Subcutaneous abdominal adipose tissue (tissue), 5 donors: Measurements from ENCODE around the gene SCN4A.
"Not testable (repeated sequence)": the region's sequence is repeated elsewhere in the genome, so short reads cannot be mapped to it uniquely, and the experiment has no call there.

Experiments used
- H3K27ac ChIP-seq: one replicate; pipeline ENCODE4 v1.7.0; 2013; ENCODE audit warnings: low read depth, mild to moderate bottlenecking, inconsistent platforms, low read length, moderate library complexity
- H3K27me3 ChIP-seq, 5 donors: one replicate each; pipeline ENCODE4 v1.7.0; 2013; ENCODE audit warnings: low read length in 5 of 5, inconsistent platforms in 1 of 5; ENCODE audit not compliant: control insufficient read depth in 5 of 5, insufficient read depth in 4 of 5
- H3K36me3 ChIP-seq, 5 donors: one replicate each; pipeline ENCODE4 v1.7.0; 2013; ENCODE audit warnings: low read length in 5 of 5; ENCODE audit not compliant: control insufficient read depth in 5 of 5, insufficient read depth in 5 of 5
- H3K4me1 ChIP-seq, 5 donors: one replicate each; pipeline ENCODE4 v1.7.0; 2013; ENCODE audit warnings: low read length in 5 of 5, mild to moderate bottlenecking in 3 of 5, moderate library complexity in 1 of 5; ENCODE audit not compliant: control insufficient read depth in 5 of 5, insufficient read depth in 5 of 5
- H3K4me3 ChIP-seq, 5 donors: one replicate each; pipeline ENCODE4 v1.7.0; 2013; ENCODE audit warnings: low read length in 5 of 5, low read depth in 1 of 5
- H3K9ac ChIP-seq, 5 donors: one replicate each; pipeline ENCODE4 v1.7.0; 2013; ENCODE audit warnings: low read length in 5 of 5, mild to moderate bottlenecking in 4 of 5, moderate library complexity in 3 of 5
- H3K9me3 ChIP-seq, 5 donors: one replicate each; pipeline ENCODE4 v1.7.0; 2013; ENCODE audit warnings: low read length in 5 of 5; ENCODE audit not compliant: control insufficient read depth in 5 of 5
- donor health status: healthy.
- donor health status: healthy.
- donor health status: healthy.
- donor health status: healthy.
- donor health status: healthy.

The SCN4A gene

GRCh38 chr17:63929860-63930766 lies 42.6 kb downstream of the SCN4A start:
- H3K27ac ChIP-seq: no peak overlapping the region
- H3K4me3 ChIP-seq: peak overlapping the region in 1 of 5 donors; percentile 40
- no peaks in the 10 kb centered on the region for H3K9me3 ChIP-seq
- peak overlapping the region in 1 of 5 donors; percentile 47 for H3K9ac ChIP-seq
- H3K4me1 ChIP-seq: peaks cover 0 to 34% (median 25%) of the 10 kb centered on the region in 5 donors
- H3K27me3 ChIP-seq: peaks cover 0 to 4% (median 0%) of the 10 kb centered on the region in 5 donors
- H3K36me3 ChIP-seq: no peaks in the 10 kb centered on the region

DNA sequence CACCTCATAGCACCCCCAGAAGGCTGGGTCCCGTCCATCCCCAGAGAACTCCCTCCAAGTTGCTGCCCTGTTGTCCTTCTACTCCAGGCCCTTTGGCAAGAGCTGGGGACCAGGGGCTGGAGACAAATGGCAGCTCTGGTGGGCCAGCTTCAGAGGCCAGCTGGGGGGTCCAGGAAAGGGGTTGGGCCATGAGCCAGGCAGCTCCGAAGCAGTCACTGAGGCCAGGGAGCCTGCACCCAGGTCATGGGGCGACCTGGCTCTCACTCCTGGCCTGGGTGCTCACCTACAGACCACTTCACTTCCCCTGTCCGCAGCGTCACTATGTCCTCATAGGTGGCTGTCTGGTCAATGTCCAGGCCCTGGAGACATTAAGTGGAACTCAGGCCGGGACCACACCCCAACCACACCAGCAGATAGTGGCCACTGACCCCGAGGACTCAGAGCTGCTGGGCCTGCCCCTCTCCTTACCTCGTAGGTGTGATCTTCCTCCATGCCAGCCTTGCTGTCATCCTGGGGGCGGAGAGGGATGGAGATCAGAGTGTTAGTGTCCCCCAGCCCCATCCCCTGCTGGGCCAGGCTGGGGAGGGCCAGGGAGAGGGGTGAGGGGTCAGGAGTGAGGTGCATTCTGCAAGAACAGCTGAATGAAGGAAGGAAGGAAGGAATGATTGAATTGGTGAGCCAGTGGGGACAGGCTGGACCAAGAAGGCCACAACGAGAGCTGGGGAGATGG lies 43.6 kb downstream of the SCN4A start:
- H3K4me1 ChIP-seq: peaks cover 0 to 34% (median 25%) of the 10 kb centered on the region in 5 donors
- no peak overlapping the region for H3K27ac ChIP-seq

DNA sequence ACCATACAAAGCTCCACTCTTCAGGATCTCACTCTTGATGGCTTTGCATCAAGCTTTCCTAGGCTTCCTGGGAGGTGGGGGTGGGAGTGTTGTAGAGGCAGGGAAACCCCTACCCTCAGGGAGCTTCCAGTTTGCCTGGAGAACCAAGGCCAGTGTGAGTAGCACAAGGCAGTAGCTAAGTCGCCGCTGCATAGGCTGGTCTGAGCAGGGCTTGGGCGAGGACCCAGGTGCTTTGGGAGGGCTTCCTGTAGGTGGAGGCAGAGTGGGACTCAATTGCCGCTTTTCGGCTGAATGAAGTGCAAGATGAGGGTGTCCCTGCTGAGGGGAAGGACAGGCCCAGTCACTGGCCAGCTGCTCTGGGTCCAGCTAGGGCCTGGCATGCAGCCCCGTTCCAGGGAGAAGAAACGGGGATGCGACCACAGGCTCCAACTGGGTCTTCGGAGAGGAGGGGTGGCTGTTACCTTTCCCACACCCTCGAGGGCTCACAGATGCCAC lies 44.5 kb downstream of the SCN4A start:
- Histone ChIP-seq H3K4me3 (no peak overlapping the region), H3K4me1 (peaks cover 0 to 34% (median 25%) of the 10 kb centered on the region in 5 donors), H3K27me3 (no peaks in the 10 kb centered on the region), H3K36me3 (no peaks in the 10 kb centered on the region), H3K27ac (no peak overlapping the region), H3K9me3 (no peaks in the 10 kb centered on the region), H3K9ac (no peak overlapping the region)

More for the DNA sequence above, 43.6 kb downstream of the SCN4A start:
- Histone ChIP-seq H3K9me3 (no peaks in the 10 kb centered on the region), H3K4me3 (no peak overlapping the region), H3K9ac (no peak overlapping the region), H3K36me3 (no peaks in the 10 kb centered on the region), H3K27me3 (no peaks in the 10 kb centered on the region)

GRCh38 chr17:63927464-63928171 lies 45.1 kb downstream of the SCN4A start:
- Histone ChIP-seq H3K27me3 (no peaks in the 10 kb centered on the region), H3K36me3 (no peaks in the 10 kb centered on the region), H3K4me3 (no peak overlapping the region), H3K9me3 (no peaks in the 10 kb centered on the region), H3K27ac (no peak overlapping the region), H3K9ac (no peak overlapping the region), H3K4me1 (peaks cover 0 to 33% (median 25%) of the 10 kb centered on the region in 5 donors)

GRCh38 chr17:63926164-63926563 lies 46.6 kb downstream of the SCN4A start:
- no peak overlapping the region for H3K27ac ChIP-seq
- H3K9me3 ChIP-seq: no peaks in the 10 kb centered on the region
- H3K9ac ChIP-seq: no peak overlapping the region
- no peaks in the 10 kb centered on the region for H3K27me3 ChIP-seq
- H3K36me3 ChIP-seq: no peaks in the 10 kb centered on the region
- no peak overlapping the region for H3K4me3 ChIP-seq
- peaks cover 0 to 18% (median 12%) of the 10 kb centered on the region in 5 donors for H3K4me1 ChIP-seq

DNA sequence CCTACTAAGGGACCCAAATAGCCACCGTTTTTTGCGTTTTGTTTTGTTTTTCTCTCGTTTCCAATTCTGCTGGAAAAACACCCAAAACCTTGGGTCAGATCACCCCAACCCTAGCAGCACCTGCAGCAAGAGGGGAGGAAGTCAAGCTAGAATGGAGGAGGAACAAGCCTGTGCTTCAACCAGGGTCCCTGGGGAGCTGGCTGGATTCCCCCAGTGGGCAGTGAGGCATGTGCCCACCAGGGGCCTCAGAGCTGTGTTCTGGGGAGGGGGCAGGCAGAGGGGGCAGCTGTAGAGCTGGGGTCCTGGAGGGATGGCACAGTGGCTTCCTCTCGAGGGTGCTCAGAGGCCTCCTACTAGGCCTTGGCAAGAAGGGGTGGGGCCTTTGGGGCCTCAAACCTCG lies 47.1 kb downstream of the SCN4A start:
- Histone ChIP-seq H3K27ac (no peak overlapping the region), H3K4me1 (peaks cover 0 to 13% (median 7%) of the 10 kb centered on the region in 5 donors), H3K9me3 (no peaks in the 10 kb centered on the region), H3K27me3 (no peaks in the 10 kb centered on the region), H3K36me3 (no peaks in the 10 kb centered on the region), H3K9ac (no peak overlapping the region), H3K4me3 (no peak overlapping the region)

- not testable (repeated sequence) for H3K9me3 ChIP-seq, H3K27me3 ChIP-seq, H3K27ac ChIP-seq, H3K36me3 ChIP-seq, H3K9ac ChIP-seq, H3K4me3 ChIP-seq
- peaks cover 0 to 10% (median 1%) of the 10 kb centered on the region in 5 donors for H3K4me1 ChIP-seq
Observed at GRCh38 chr17:63922402-63922801, 50.3 kb downstream of the SCN4A start.

DNA sequence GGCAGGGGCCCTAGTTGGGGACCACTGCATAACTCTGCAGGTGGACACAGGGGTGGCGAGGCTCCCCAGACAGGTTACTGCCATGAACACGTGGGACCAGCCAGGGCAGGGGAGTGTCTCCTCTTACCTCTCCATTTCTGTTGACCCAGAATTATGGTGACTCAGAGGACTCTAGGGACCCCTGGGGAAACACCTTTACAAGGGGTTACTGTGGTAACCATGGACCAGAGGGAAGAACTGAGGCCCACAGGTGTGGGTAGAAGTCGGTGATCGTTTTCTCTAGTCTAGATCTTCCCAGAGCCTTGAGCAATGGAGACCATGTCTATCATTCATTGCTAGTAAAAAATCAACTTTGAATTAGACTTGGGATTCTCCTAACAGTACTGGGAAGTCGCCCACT lies 51.9 kb downstream of the SCN4A start:
- H3K4me3 ChIP-seq, H3K36me3 ChIP-seq, H3K9ac ChIP-seq, H3K27me3 ChIP-seq, H3K27ac ChIP-seq, H3K9me3 ChIP-seq: not testable (repeated sequence)
- peaks cover 0 to 10% (median 1%) of the 10 kb centered on the region in 5 donors for H3K4me1 ChIP-seq

- H3K4me1 ChIP-seq: peaks cover 0 to 10% (median 1%) of the 10 kb centered on the region in 5 donors
- H3K9ac ChIP-seq, H3K36me3 ChIP-seq, H3K4me3 ChIP-seq, H3K9me3 ChIP-seq, H3K27me3 ChIP-seq, H3K27ac ChIP-seq: not testable (repeated sequence)
Observed at GRCh38 chr17:63920050-63920449, 52.7 kb downstream of the SCN4A start.
